Karpas-422 (cell line): ENCODE results near the gene ZBTB16. TPM values are rescaled to one million over a fixed set of nuclear protein-coding genes. Genes with fewer than 3 reads are reported as not detected.

Source experiments
- DNase-seq: peaks from one replicate; pipeline ENCODE4 v3.0.0-alpha.2; 2015
- H2AFZ ChIP-seq: fragments of 200-600 bp; sonication (generic); 2 replicates; pipeline ENCODE4 v1.6.1; 2014; ENCODE audit warnings: antibody characterized with exemption, low read length, mixed read lengths
- H3K27ac ChIP-seq: fragments of 200-600 bp; sonication (generic); 2 replicates; pipeline ENCODE4 v1.5.1; 2014; ENCODE audit warnings: mild to moderate bottlenecking, low read length, moderate library complexity
- H3K27me3 ChIP-seq: fragments of 200-600 bp; sonication (generic); 2 replicates; pipeline ENCODE4 v1.6.1; 2014; ENCODE audit warnings: low read length, mixed read lengths
- H3K36me3 ChIP-seq: fragments of 200-600 bp; sonication (generic); 2 replicates; pipeline ENCODE4 v1.6.1; 2014; ENCODE audit warnings: low read length, mixed read lengths; ENCODE audit not compliant: insufficient read depth
- H3K4me1 ChIP-seq: fragments of 200-600 bp; sonication (generic); 2 replicates; pipeline ENCODE4 v1.6.1; 2014; ENCODE audit warnings: mild to moderate bottlenecking, low read length, mixed read lengths
- H3K4me2 ChIP-seq: fragments of 200-600 bp; sonication (generic); 2 replicates; pipeline ENCODE4 v1.6.1; 2014; ENCODE audit warnings: low read length, low read depth, mild to moderate bottlenecking; ENCODE audit not compliant: poor library complexity, severe bottlenecking
- H3K4me3 ChIP-seq: fragments of 200-600 bp; sonication (generic); 2 replicates; pipeline ENCODE4 v1.5.1; 2014; ENCODE audit warnings: mild to moderate bottlenecking, antibody characterized with exemption, low read length, mixed read lengths
- H3K79me2 ChIP-seq: fragments of 200-600 bp; sonication (generic); 2 replicates; pipeline ENCODE4 v1.6.1; 2014; ENCODE audit warnings: mild to moderate bottlenecking, low read length, mixed read lengths
- H3K9ac ChIP-seq: fragments of 200-600 bp; sonication (generic); 2 replicates; pipeline ENCODE4 v1.6.0; 2014; ENCODE audit warnings: low read length
- H3K9me2 ChIP-seq: fragments of 200-600 bp; sonication (generic), shearing (Covaris generic); replicated peaks from 2 replicates; pipeline ENCODE4 v1.6.0; 2014; ENCODE audit warnings: mild to moderate bottlenecking, low read length, moderate library complexity; ENCODE audit not compliant: insufficient read depth
- H3K9me3 ChIP-seq: fragments of 300-700, 200-600 bp; sonication (generic); 2 replicates; pipeline ENCODE4 v1.6.1; 2014; ENCODE audit warnings: low read length, mixed read lengths
- H4K20me1 ChIP-seq: fragments of 200-600 bp; sonication (generic); 2 replicates; pipeline ENCODE4 v1.6.1; 2014; ENCODE audit warnings: mild to moderate bottlenecking, antibody characterized with exemption, low read length, low read depth; ENCODE audit not compliant: insufficient read depth
- total RNA-seq: library from RNA; depleted of rRNA; stranded (reverse); fragments of >200 nt; shearing (Covaris generic); gene quantifications from 2 replicates; pipeline ENCODE4 v1.2.3, GENCODE V29; 2014; ENCODE audit warnings: low replicate concordance

ZBTB16 gene
- total RNA-seq, 1 experiment from 2014 or later = not detected

GRCh38 chr11:114225661-114226060 is 166.2 kb downstream of the ZBTB16 start:
- H3K79me2 ChIP-seq = no peaks in the 10 kb centered on the region
- H3K9ac ChIP-seq = no peak overlapping the region
- no peak overlapping the region for H2AFZ ChIP-seq
- H4K20me1 ChIP-seq = no peaks in the 10 kb centered on the region
- no peak overlapping the region for H3K4me3 ChIP-seq
- no peak for DNase-seq
- no peak overlapping the region for H3K4me2 ChIP-seq
- no peaks in the 10 kb centered on the region for H3K36me3 ChIP-seq
- H3K27ac ChIP-seq = no peak overlapping the region
- H3K27me3 ChIP-seq = no peaks in the 10 kb centered on the region
- H3K9me3 ChIP-seq = no peaks in the 10 kb centered on the region
- no peaks in the 10 kb centered on the region for H3K9me2 ChIP-seq
- H3K4me1 ChIP-seq = no peaks in the 10 kb centered on the region

- Histone ChIP-seq H3K36me3 (no peaks in the 10 kb centered on the region), H3K79me2 (no peaks in the 10 kb centered on the region), H3K4me2 (no peak overlapping the region), H3K27ac (no peak overlapping the region), H3K27me3 (no peaks in the 10 kb centered on the region), H3K9me2 (no peaks in the 10 kb centered on the region), H4K20me1 (no peaks in the 10 kb centered on the region), H3K9ac (no peak overlapping the region), H3K9me3 (no peaks in the 10 kb centered on the region), H2AFZ (no peak overlapping the region), H3K4me1 (no peaks in the 10 kb centered on the region), H3K4me3 (no peak overlapping the region)
- no peak for DNase-seq
Observed at GRCh38 chr11:114226356-114226755, 166.8 kb downstream of the ZBTB16 start.

- no peaks in the 10 kb centered on the region for H3K9me3 ChIP-seq
- H3K4me3 ChIP-seq = no peak overlapping the region
- H4K20me1 ChIP-seq = no peaks in the 10 kb centered on the region
- H3K9me2 ChIP-seq = no peaks in the 10 kb centered on the region
- H3K27ac ChIP-seq = no peak overlapping the region
- no peak for DNase-seq
- no peaks in the 10 kb centered on the region for H3K27me3 ChIP-seq
- H2AFZ ChIP-seq = no peak overlapping the region
- no peak overlapping the region for H3K4me2 ChIP-seq
- H3K36me3 ChIP-seq = no peaks in the 10 kb centered on the region
- no peaks in the 10 kb centered on the region for H3K4me1 ChIP-seq
- H3K9ac ChIP-seq = no peak overlapping the region
- H3K79me2 ChIP-seq = no peaks in the 10 kb centered on the region
Observed at GRCh38 chr11:114228435-114229411, 169.2 kb downstream of the ZBTB16 start.

GRCh38 chr11:114230031-114230704 is 170.7 kb downstream of the ZBTB16 start:
- no peaks in the 10 kb centered on the region for H3K9me3 ChIP-seq
- no peaks in the 10 kb centered on the region for H3K9me2 ChIP-seq
- H3K27me3 ChIP-seq = no peaks in the 10 kb centered on the region
- DNase-seq = no peak
- H3K4me3 ChIP-seq = no peak overlapping the region
- H3K36me3 ChIP-seq = no peaks in the 10 kb centered on the region
- no peak overlapping the region for H3K9ac ChIP-seq
- H3K79me2 ChIP-seq = no peaks in the 10 kb centered on the region
- no peaks in the 10 kb centered on the region for H3K4me1 ChIP-seq
- no peak overlapping the region for H3K27ac ChIP-seq
- no peaks in the 10 kb centered on the region for H4K20me1 ChIP-seq
- no peak overlapping the region for H2AFZ ChIP-seq
- no peak overlapping the region for H3K4me2 ChIP-seq

- Histone ChIP-seq H2AFZ (no peak overlapping the region), H3K9ac (no peak overlapping the region), H4K20me1 (no peaks in the 10 kb centered on the region), H3K27ac (no peak overlapping the region), H3K27me3 (no peaks in the 10 kb centered on the region), H3K79me2 (no peaks in the 10 kb centered on the region), H3K4me3 (no peak overlapping the region), H3K36me3 (no peaks in the 10 kb centered on the region), H3K4me2 (no peak overlapping the region), H3K9me2 (no peaks in the 10 kb centered on the region), H3K9me3 (no peaks in the 10 kb centered on the region), H3K4me1 (no peaks in the 10 kb centered on the region)
- no peak for DNase-seq
Observed at GRCh38 chr11:114232400-114233059, 173.0 kb downstream of the ZBTB16 start.

GRCh38 chr11:114233755-114234154 is 174.2 kb downstream of the ZBTB16 start:
- Histone ChIP-seq H3K27me3 (no peaks in the 10 kb centered on the region), H3K4me3 (no peak overlapping the region), H3K79me2 (no peaks in the 10 kb centered on the region), H3K9ac (no peak overlapping the region), H3K27ac (no peak overlapping the region), H3K4me1 (no peaks in the 10 kb centered on the region), H3K9me2 (no peaks in the 10 kb centered on the region), H3K36me3 (no peaks in the 10 kb centered on the region), H2AFZ (no peak overlapping the region), H4K20me1 (no peaks in the 10 kb centered on the region), H3K9me3 (no peaks in the 10 kb centered on the region), H3K4me2 (no peak overlapping the region)
- no peak for DNase-seq

- H3K36me3 ChIP-seq = no peaks in the 10 kb centered on the region
- no peak overlapping the region for H3K27ac ChIP-seq
- no peaks in the 10 kb centered on the region for H3K79me2 ChIP-seq
- no peak overlapping the region for H2AFZ ChIP-seq
- no peaks in the 10 kb centered on the region for H3K9me2 ChIP-seq
- H3K4me3 ChIP-seq = no peak overlapping the region
- H3K27me3 ChIP-seq = no peaks in the 10 kb centered on the region
- H3K9me3 ChIP-seq = no peaks in the 10 kb centered on the region
- no peak overlapping the region for H3K4me2 ChIP-seq
- no peak for DNase-seq
- no peaks in the 10 kb centered on the region for H4K20me1 ChIP-seq
- no peaks in the 10 kb centered on the region for H3K4me1 ChIP-seq
- no peak overlapping the region for H3K9ac ChIP-seq
Observed at GRCh38 chr11:114236829-114237228, 177.3 kb downstream of the ZBTB16 start.
